ENCODE results near the gene RFTN1.

The RFTN1 gene

GRCh38 chr3:16506451-16506850 is 7.0 kb downstream of the RFTN1 start:
- TF ChIP-seq CTCF (IDR thresholded peaks at IDR 0.05; ENCODE audit: extremely low read depth, missing control alignments), result no peak
- DNase-seq (ENCODE audit: low spot score), result no peak

- no peak for TF ChIP-seq CTCF (IDR thresholded peaks at IDR 0.05; ENCODE audit: extremely low read depth, missing control alignments)
- DNase-seq (ENCODE audit: low spot score), result no peak
These were observed 8.8 kb downstream of the RFTN1 start for GRCh38 chr3:16504692-16505091.

- DNase-seq (ENCODE audit: low spot score), result peak; percentile 60
- no peak for TF ChIP-seq CTCF (IDR thresholded peaks at IDR 0.05; ENCODE audit: extremely low read depth, missing control alignments)
These were observed 9.3 kb downstream of the RFTN1 start for GRCh38 chr3:16504242-16504641.

- no peak for DNase-seq (ENCODE audit: low spot score)
- TF ChIP-seq CTCF (IDR thresholded peaks at IDR 0.05; ENCODE audit: extremely low read depth, missing control alignments), result no peak
These were observed 10.2 kb downstream of the RFTN1 start for GRCh38 chr3:16503191-16503776.

- TF ChIP-seq CTCF (IDR thresholded peaks at IDR 0.05; ENCODE audit: extremely low read depth, missing control alignments), result no peak
- no peak for DNase-seq (ENCODE audit: low spot score)
These were observed 11.1 kb downstream of the RFTN1 start for GRCh38 chr3:16502347-16502908.

GRCh38 chr3:16501376-16501775 is 12.1 kb downstream of the RFTN1 start:
- no peak for DNase-seq (ENCODE audit: low spot score)
- no peak for TF ChIP-seq CTCF (IDR thresholded peaks at IDR 0.05; ENCODE audit: extremely low read depth, missing control alignments)

GRCh38 chr3:16500911-16501310 is 12.6 kb downstream of the RFTN1 start:
- DNase-seq (ENCODE audit: low spot score), result no peak
- TF ChIP-seq CTCF (IDR thresholded peaks at IDR 0.05; ENCODE audit: extremely low read depth, missing control alignments), result no peak

All from GM20000 (cell line).